ENCODE results near the gene NACA2.

NACA2 gene

GRCh38 chr17:61547113-61547512 is 43.9 kb downstream of the NACA2 start:
- DNase-seq (ENCODE audit: low read depth in 2 of 2), result no peak

DNA sequence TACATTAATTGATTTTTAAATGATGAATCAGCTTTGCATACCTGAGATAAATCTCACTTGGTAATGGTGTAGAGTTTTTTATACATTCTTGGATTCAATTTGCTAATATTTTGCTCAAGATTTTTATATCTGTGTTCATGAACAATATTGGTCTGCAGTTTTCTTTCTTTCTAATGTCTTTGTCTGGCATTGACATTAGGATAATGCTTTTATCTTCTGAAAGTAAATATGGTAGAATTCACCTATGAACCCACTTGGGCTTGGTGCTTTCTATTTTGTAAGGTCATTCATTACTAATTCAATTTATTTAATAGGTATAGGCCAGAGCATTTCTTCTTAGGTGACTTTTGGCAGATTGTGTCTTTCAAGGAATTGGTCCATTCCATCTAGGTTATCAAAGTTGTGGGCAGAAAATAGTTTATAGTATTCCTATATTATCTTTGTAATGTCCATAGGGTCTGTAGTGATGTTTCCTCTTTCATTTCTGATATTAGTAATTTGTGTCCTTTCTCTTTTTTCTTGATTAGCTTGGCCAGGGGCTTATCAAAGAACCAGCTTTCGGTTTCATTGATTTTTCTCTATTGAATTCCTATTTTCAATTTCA is 45.6 kb downstream of the NACA2 start:
- no peak for DNase-seq (ENCODE audit: low read depth in 2 of 2)

DNA sequence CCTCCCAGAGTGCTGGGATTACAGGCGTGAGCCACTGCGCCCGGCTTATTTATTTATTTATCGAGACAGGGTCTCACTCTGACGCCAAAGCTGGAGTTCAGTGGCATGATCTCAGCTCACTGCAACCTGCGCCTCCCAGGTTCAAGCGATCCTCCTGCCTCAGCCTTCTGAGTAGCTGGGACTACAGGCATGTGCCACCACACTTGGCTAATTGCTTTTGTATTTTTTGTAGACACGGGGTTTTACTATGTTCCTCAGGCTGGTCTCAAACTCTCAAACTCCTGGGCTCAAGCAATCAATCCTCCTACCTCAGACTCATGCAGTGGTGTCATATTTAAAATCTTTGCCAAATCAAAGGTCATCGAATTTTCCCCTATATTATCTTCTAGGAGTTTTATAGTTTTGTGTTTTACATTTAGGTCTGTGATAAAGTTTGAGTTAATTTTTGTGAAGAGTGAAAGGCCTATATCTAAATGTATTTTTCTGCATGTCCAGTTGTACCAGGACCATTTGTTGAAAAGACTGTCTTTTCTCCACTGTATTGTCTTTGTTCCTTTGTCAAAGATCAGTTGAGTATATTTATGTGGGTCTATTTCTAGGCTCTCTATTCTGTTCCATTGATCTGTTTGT is 47.1 kb downstream of the NACA2 start:
- DNase-seq (ENCODE audit: low read depth in 2 of 2), result no peak

DNA sequence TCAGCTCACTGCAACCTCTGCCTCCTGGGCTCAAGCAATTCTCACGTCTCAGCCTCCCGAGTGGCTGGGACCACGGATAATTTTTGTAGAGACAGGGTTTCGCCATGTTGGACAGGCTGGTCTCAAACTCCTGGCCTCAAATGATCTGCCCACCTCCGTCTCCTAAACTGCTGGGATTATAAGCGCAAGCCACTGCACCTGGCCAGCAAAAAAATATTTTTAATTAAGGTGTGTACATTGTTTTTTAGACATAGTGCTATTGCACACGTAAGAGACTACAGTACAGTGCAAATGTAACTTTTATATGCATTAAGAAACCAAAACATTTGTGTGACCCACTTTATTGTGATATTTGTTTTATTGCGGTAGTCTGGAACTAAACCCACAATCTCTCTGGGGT is 49.0 kb downstream of the NACA2 start:
- DNase-seq (ENCODE audit: low read depth in 2 of 2), result no peak

GRCh38 chr17:61540874-61541273 is 50.1 kb downstream of the NACA2 start:
- no peak for DNase-seq (ENCODE audit: low read depth in 2 of 2)

Measured in fibroblast of skin of left quadriceps (primary cell).